ENCODE results near the gene ITPKC. TPM values are rescaled to one million over a fixed set of nuclear protein-coding genes. Genes with fewer than 3 reads are reported as not detected.

Gene ITPKC
- total and polyA plus RNA-seq, 9 of the 15 experiments (the other 6 are each of a cell fraction or from before 2014, with no cell fraction given) = 0.08 to 9.3 (median 5.8) TPM

GRCh38 chr19:40693896-40694295, 23.0 kb upstream of the ITPKC start:
- Histone ChIP-seq H4K20me1 (replicated peaks; ENCODE audit: control insufficient read depth, insufficient read depth, low read length) (no peaks in the 10 kb centered on the region), H3K9me3 (replicated peaks; ENCODE audit: control insufficient read depth, insufficient read depth, low read depth, low read length) (no peaks in the 10 kb centered on the region), H3K4me3 (no peak overlapping the region), H3K9ac (ENCODE audit: insufficient read depth in 1 of 2, low read depth in 2 of 2, low read length in 2 of 2) (no peak overlapping the region; a peak in 1 of 4 replicates), H3K27me3 (ENCODE audit: control insufficient read depth in 2 of 2, insufficient read depth in 2 of 2, low read length in 2 of 2) (no peaks in the 10 kb centered on the region), H3K27ac (ENCODE audit: extremely low read depth, low read depth, low read length) (no peak overlapping the region), H3K79me2 (ENCODE audit: control insufficient read depth, insufficient read depth, low read length) (peaks cover 17% of the 10 kb centered on the region), H2AFZ (ENCODE audit: low read depth, low read length) (no peak overlapping the region), H3K36me3 (ENCODE audit: control insufficient read depth, insufficient read depth, low read length) (peaks cover 20% of the 10 kb centered on the region; the same call in 2 of the 3 replicates), H3K4me1 (replicated peaks in 1 of 2; ENCODE audit: control insufficient read depth in 2 of 2, insufficient read depth in 2 of 2, low read length in 2 of 2) (peaks cover 20 to 40% of the 10 kb centered on the region in 2 experiments), H3K4me2 (ENCODE audit: insufficient read depth, low read length) (no peak overlapping the region), H3K9me1 (ENCODE audit: control insufficient read depth, insufficient read depth, low read length) (no peaks in the 10 kb centered on the region)
- BruUV-seq (replicated peaks) = no TSS peak
- CTCF ChIA-PET (ENCODE audit: low intra/inter-chr PET ratio) = no interaction called here
- FAIRE-seq (no peak), DNase-seq (ENCODE audit: extremely low read depth in 1 of 4, low spot score in 3 of 4) (no peak), ATAC-seq (no peak)
- intact Hi-C loops (cut with micrococcal nuclease) (no loop called here), in situ Hi-C loops (cut with MboI) (no loop called here)
- POLR2A ChIA-PET = interaction anchor here (0.5 to 0.8 kb wide), 3 partner anchors 21 to 168 kb away, joined by 3 read pairs; no protein-coding TSS in a partner anchor
- WGBS (ENCODE audit: insufficient coverage, low coverage, missing lambda C conversion rate) = 64% methylated on average over 2 of the region's 4 CpGs
- TF ChIP-seq ARNT (IDR thresholded peaks at IDR 0.05) (no peak), CREB3 (tag; conservative IDR thresholded peaks at IDR 0.05; ENCODE audit: low read depth) (no peak), NRF1 (conservative IDR thresholded peaks at IDR 0.05 in 1 of 2, IDR thresholded peaks at IDR 0.05 in 1 of 2) (no peak), HINFP (tag; conservative IDR thresholded peaks at IDR 0.05; ENCODE audit: low read depth) (no peak), ETV1 (tag; conservative IDR thresholded peaks at IDR 0.05; ENCODE audit: low read depth) (no peak)
- TF ChIP-seq, protein P1, sequence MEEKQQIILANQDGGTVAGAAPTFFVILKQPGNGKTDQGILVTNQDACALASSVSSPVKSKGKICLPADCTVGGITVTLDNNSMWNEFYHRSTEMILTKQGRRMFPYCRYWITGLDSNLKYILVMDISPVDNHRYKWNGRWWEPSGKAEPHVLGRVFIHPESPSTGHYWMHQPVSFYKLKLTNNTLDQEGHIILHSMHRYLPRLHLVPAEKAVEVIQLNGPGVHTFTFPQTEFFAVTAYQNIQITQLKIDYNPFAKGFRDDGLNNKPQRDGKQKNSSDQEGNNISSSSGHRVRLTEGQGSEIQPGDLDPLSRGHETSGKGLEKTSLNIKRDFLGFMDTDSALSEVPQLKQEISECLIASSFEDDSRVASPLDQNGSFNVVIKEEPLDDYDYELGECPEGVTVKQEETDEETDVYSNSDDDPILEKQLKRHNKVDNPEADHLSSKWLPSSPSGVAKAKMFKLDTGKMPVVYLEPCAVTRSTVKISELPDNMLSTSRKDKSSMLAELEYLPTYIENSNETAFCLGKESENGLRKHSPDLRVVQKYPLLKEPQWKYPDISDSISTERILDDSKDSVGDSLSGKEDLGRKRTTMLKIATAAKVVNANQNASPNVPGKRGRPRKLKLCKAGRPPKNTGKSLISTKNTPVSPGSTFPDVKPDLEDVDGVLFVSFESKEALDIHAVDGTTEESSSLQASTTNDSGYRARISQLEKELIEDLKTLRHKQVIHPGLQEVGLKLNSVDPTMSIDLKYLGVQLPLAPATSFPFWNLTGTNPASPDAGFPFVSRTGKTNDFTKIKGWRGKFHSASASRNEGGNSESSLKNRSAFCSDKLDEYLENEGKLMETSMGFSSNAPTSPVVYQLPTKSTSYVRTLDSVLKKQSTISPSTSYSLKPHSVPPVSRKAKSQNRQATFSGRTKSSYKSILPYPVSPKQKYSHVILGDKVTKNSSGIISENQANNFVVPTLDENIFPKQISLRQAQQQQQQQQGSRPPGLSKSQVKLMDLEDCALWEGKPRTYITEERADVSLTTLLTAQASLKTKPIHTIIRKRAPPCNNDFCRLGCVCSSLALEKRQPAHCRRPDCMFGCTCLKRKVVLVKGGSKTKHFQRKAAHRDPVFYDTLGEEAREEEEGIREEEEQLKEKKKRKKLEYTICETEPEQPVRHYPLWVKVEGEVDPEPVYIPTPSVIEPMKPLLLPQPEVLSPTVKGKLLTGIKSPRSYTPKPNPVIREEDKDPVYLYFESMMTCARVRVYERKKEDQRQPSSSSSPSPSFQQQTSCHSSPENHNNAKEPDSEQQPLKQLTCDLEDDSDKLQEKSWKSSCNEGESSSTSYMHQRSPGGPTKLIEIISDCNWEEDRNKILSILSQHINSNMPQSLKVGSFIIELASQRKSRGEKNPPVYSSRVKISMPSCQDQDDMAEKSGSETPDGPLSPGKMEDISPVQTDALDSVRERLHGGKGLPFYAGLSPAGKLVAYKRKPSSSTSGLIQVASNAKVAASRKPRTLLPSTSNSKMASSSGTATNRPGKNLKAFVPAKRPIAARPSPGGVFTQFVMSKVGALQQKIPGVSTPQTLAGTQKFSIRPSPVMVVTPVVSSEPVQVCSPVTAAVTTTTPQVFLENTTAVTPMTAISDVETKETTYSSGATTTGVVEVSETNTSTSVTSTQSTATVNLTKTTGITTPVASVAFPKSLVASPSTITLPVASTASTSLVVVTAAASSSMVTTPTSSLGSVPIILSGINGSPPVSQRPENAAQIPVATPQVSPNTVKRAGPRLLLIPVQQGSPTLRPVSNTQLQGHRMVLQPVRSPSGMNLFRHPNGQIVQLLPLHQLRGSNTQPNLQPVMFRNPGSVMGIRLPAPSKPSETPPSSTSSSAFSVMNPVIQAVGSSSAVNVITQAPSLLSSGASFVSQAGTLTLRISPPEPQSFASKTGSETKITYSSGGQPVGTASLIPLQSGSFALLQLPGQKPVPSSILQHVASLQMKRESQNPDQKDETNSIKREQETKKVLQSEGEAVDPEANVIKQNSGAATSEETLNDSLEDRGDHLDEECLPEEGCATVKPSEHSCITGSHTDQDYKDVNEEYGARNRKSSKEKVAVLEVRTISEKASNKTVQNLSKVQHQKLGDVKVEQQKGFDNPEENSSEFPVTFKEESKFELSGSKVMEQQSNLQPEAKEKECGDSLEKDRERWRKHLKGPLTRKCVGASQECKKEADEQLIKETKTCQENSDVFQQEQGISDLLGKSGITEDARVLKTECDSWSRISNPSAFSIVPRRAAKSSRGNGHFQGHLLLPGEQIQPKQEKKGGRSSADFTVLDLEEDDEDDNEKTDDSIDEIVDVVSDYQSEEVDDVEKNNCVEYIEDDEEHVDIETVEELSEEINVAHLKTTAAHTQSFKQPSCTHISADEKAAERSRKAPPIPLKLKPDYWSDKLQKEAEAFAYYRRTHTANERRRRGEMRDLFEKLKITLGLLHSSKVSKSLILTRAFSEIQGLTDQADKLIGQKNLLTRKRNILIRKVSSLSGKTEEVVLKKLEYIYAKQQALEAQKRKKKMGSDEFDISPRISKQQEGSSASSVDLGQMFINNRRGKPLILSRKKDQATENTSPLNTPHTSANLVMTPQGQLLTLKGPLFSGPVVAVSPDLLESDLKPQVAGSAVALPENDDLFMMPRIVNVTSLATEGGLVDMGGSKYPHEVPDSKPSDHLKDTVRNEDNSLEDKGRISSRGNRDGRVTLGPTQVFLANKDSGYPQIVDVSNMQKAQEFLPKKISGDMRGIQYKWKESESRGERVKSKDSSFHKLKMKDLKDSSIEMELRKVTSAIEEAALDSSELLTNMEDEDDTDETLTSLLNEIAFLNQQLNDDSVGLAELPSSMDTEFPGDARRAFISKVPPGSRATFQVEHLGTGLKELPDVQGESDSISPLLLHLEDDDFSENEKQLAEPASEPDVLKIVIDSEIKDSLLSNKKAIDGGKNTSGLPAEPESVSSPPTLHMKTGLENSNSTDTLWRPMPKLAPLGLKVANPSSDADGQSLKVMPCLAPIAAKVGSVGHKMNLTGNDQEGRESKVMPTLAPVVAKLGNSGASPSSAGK (IDR thresholded peaks at IDR 0.05) = no peak
